ENCODE measurements around the gene FOXI1.

- no peak for TF ChIP-seq ZBTB21 (tag by site-specific recombination; IDR thresholded peaks at IDR 0.05)
- no peak for TF ChIP-seq ZNF549 (tag by site-specific recombination; IDR thresholded peaks at IDR 0.05)
- TF ChIP-seq, protein P1, sequence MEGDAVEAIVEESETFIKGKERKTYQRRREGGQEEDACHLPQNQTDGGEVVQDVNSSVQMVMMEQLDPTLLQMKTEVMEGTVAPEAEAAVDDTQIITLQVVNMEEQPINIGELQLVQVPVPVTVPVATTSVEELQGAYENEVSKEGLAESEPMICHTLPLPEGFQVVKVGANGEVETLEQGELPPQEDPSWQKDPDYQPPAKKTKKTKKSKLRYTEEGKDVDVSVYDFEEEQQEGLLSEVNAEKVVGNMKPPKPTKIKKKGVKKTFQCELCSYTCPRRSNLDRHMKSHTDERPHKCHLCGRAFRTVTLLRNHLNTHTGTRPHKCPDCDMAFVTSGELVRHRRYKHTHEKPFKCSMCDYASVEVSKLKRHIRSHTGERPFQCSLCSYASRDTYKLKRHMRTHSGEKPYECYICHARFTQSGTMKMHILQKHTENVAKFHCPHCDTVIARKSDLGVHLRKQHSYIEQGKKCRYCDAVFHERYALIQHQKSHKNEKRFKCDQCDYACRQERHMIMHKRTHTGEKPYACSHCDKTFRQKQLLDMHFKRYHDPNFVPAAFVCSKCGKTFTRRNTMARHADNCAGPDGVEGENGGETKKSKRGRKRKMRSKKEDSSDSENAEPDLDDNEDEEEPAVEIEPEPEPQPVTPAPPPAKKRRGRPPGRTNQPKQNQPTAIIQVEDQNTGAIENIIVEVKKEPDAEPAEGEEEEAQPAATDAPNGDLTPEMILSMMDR (tag by site-specific recombination; IDR thresholded peaks at IDR 0.05): no peak
- TF ChIP-seq ZNF830 (tag by site-specific recombination; IDR thresholded peaks at IDR 0.05; ENCODE audit: low read depth): no peak
- no peak for TF ChIP-seq ZNF692 (tag by site-specific recombination; IDR thresholded peaks at IDR 0.05)
- TF ChIP-seq ZNF777 (tag by site-specific recombination; IDR thresholded peaks at IDR 0.05; ENCODE audit: borderline replicate concordance): no peak
These were observed 2.2 kb upstream of the FOXI1 start for GRCh38 chr5:170103447-170103846.

All from HEK293 (cell line).